ENCODE measurements around the gene OSBPL1A. TPM values are rescaled to one million over a fixed set of nuclear protein-coding genes. Genes with fewer than 3 reads are reported as not detected.

OSBPL1A gene
- total and polyA plus RNA-seq, 2 of the 8 experiments (the other 6 are each of a cell fraction or from before 2014, with no cell fraction given) = 53.2 to 74.9 TPM

GRCh38 chr18:24200494-24201290 lies 196.9 kb downstream of the OSBPL1A start (continued):
- TF ChIP-seq GABPA (IDR thresholded peaks at IDR 0.05; ENCODE audit: borderline replicate concordance, insufficient read depth, low read length) (no peak), RNF2 (IDR thresholded peaks at IDR 0.05; ENCODE audit: borderline replicate concordance, low read depth, low read length, missing control alignments, poor library complexity, severe bottlenecking) (no peak), POLR2AphosphoS5 (IDR thresholded peaks at IDR 0.05; ENCODE audit: low read depth, low read length) (no peak), KDM4A (IDR thresholded peaks at IDR 0.05; ENCODE audit: low read depth, low read length, severe bottlenecking) (no peak), CHD7 (IDR thresholded peaks at IDR 0.05; ENCODE audit: insufficient replicate concordance, low read length) (no peak), FOSL1 (IDR thresholded peaks at IDR 0.05; ENCODE audit: insufficient read depth, low read depth, low read length) (no peak), MAFK (IDR thresholded peaks at IDR 0.05; ENCODE audit: low read depth, low read length) (no peak), CHD2 (IDR thresholded peaks at IDR 0.05; ENCODE audit: low read length) (no peak)
